ENCODE results near the gene SLC35D2. TPM values are rescaled to one million over a fixed set of nuclear protein-coding genes. Genes with fewer than 3 reads are reported as not detected.
"Not testable (repeated sequence)": the region's sequence is repeated elsewhere in the genome, so short reads cannot be mapped to it uniquely, and the experiment has no call there.

SLC35D2 gene
- total and polyA plus RNA-seq, 7 donors: 12.9 to 118 (median 22.4) TPM

GRCh38 chr9:96323169-96323568 is 60.3 kb downstream of the SLC35D2 start:
- intact Hi-C loops (cut with DNase I): no loop called here
- no peak overlapping the region for H3K27ac ChIP-seq
- H3K36me3 ChIP-seq: peaks cover 0 to 33% (median 0%) of the 10 kb centered on the region in 4 donors
- H3K9me3 ChIP-seq: no peaks in the 10 kb centered on the region
- TF ChIP-seq POLR2A (IDR thresholded peaks at IDR 0.05) (no peak), CTCF (IDR thresholded peaks at IDR 0.05) (no peak), EP300 (IDR thresholded peaks at IDR 0.05) (no peak), POLR2AphosphoS5 (IDR thresholded peaks at IDR 0.05) (no peak)
- no peak for DNase-seq
- H3K4me1 ChIP-seq: no peaks in the 10 kb centered on the region
- H3K27me3 ChIP-seq: no peaks in the 10 kb centered on the region
- no peak overlapping the region for H3K4me3 ChIP-seq

- H3K27me3 ChIP-seq; intact Hi-C loops (cut with DNase I); H3K4me3 ChIP-seq; H3K27ac ChIP-seq; H3K9me3 ChIP-seq; H3K4me1 ChIP-seq; DNase-seq: not testable (repeated sequence)
- peaks cover 0 to 33% (median 0%) of the 10 kb centered on the region in 4 donors for H3K36me3 ChIP-seq
- WGBS, 2 donors: 75 to 86% methylated on average over 5 of the region's 5 CpGs
These were observed 60.8 kb downstream of the SLC35D2 start for GRCh38 chr9:96322736-96323135.

- H3K4me1 ChIP-seq; H3K27me3 ChIP-seq; H3K4me3 ChIP-seq; H3K9me3 ChIP-seq; DNase-seq; intact Hi-C loops (cut with DNase I); H3K27ac ChIP-seq: not testable (repeated sequence)
- peaks cover 0 to 33% (median 0%) of the 10 kb centered on the region in 4 donors for H3K36me3 ChIP-seq
- 91 to 92% methylated on average over 3 of the region's 3 CpGs for WGBS, 2 donors
These were observed 61.3 kb downstream of the SLC35D2 start for GRCh38 chr9:96322210-96322609.

GRCh38 chr9:96321515-96321914 is 62.0 kb downstream of the SLC35D2 start:
- no peak for DNase-seq
- intact Hi-C loops (cut with DNase I): no loop called here
- Histone ChIP-seq H3K36me3 (peaks cover 0 to 33% (median 0%) of the 10 kb centered on the region in 4 donors), H3K4me1 (peaks cover 0 to 4% (median 2%) of the 10 kb centered on the region in 4 donors), H3K27me3 (no peaks in the 10 kb centered on the region), H3K27ac (no peak overlapping the region), H3K9me3 (no peaks in the 10 kb centered on the region), H3K4me3 (no peak overlapping the region)
- TF ChIP-seq EP300 (IDR thresholded peaks at IDR 0.05) (no peak), POLR2A (IDR thresholded peaks at IDR 0.05) (no peak), POLR2AphosphoS5 (IDR thresholded peaks at IDR 0.05) (no peak), CTCF (IDR thresholded peaks at IDR 0.05) (no peak)
- 80 to 83% methylated on average over 7 of the region's 7 CpGs for WGBS, 2 donors

- Histone ChIP-seq H3K27me3 (no peaks in the 10 kb centered on the region), H3K9me3 (no peaks in the 10 kb centered on the region), H3K27ac (no peak overlapping the region), H3K4me3 (no peak overlapping the region), H3K4me1 (peaks cover 0 to 4% (median 2%) of the 10 kb centered on the region in 4 donors), H3K36me3 (peaks cover 0 to 33% (median 0%) of the 10 kb centered on the region in 4 donors)
- no peak for DNase-seq
- no peak for TF ChIP-seq POLR2AphosphoS5 (IDR thresholded peaks at IDR 0.05)
- TF ChIP-seq POLR2A (IDR thresholded peaks at IDR 0.05): no peak
- no peak for TF ChIP-seq EP300 (IDR thresholded peaks at IDR 0.05)
- TF ChIP-seq CTCF (IDR thresholded peaks at IDR 0.05): no peak
- WGBS, 2 donors: 78 to 87% methylated on average over 8 of the region's 8 CpGs
- intact Hi-C loops (cut with DNase I): no loop called here
These were observed 62.7 kb downstream of the SLC35D2 start for GRCh38 chr9:96320749-96321280.
